Mononuclear cell (primary cell): ENCODE measurements around the gene CHP1. TPM values are rescaled to one million over a fixed set of nuclear protein-coding genes. Genes with fewer than 3 reads are reported as not detected.
"Not testable (repeated sequence)": the region's sequence is repeated elsewhere in the genome, so short reads cannot be mapped to it uniquely, and the experiment has no call there.

Experiments
- H3K27me3 ChIP-seq: 2 replicates; pipeline ENCODE4 v1.6.0; 2011; ENCODE audit warnings: low read length, control low read depth; ENCODE audit not compliant: insufficient read depth
- H3K4me1 ChIP-seq: 2 replicates; pipeline ENCODE4 v1.5.1; 2011; ENCODE audit warnings: mild to moderate bottlenecking, low read length, control low read depth; ENCODE audit not compliant: insufficient read depth
- H3K4me3 ChIP-seq: 2 replicates; pipeline ENCODE4 v1.5.1; 2011; ENCODE audit warnings: mild to moderate bottlenecking, low read length, moderate library complexity
- H3K9me3 ChIP-seq: 2 replicates; pipeline ENCODE4 v1.5.1; 2011; ENCODE audit warnings: low read depth, mild to moderate bottlenecking, control low read depth, low read length
- total RNA-seq: library from RNA; depleted of rRNA; stranded (reverse); fragments of >200 nt; gene quantifications from one replicate; pipeline ENCODE4 v1.2.3, GENCODE V29; 2012

The CHP1 gene
- total RNA-seq, 1 donor: 76.6 TPM

DNA sequence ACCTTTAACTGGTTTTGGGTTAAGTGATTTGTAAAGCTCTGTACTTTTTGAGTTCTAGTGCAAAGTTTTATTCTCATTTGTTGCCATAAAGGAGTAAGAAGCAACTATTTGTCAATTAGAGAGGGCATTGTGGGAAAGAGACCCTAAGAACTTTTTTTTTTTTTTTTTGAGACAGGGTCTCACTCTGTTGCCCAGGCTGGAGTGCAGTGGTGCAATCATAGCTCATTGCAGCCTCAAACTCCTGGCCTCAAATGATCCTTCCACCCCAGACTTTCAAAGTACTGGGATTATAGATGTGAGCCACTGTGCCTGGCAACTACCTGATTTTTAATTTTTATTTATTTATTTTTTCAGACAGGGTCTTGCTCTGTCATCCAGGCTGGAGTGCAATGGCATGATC is 4.9 kb downstream of the CHP1 start:
- peaks cover 17% of the 10 kb centered on the region for H3K4me1 ChIP-seq
- no peaks in the 10 kb centered on the region for H3K27me3 ChIP-seq
- H3K9me3 ChIP-seq: no peaks in the 10 kb centered on the region
- H3K4me3 ChIP-seq: no peak overlapping the region

DNA sequence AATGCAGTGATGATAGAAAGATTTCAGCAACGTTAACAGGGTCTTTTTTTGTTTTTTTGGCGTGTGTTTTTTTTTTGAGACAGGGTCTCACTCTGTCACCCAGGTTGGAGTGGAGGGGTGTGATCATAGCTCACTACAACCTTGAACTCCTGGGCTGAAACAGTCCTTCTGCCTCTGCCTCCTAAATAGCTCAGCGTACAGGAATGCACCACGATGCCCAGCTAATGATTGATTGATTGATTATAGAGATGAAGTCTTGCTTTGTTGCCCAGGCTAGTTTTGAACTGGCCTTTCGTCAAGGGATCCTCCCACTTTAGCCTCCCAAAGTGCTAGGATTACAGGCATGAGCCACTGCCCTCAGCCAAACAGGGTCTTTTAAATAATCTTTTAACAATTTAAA is 7.0 kb downstream of the CHP1 start:
- Histone ChIP-seq H3K9me3 (no peaks in the 10 kb centered on the region), H3K4me1 (peaks cover 6% of the 10 kb centered on the region), H3K27me3 (no peaks in the 10 kb centered on the region), H3K4me3 (no peak overlapping the region)

DNA sequence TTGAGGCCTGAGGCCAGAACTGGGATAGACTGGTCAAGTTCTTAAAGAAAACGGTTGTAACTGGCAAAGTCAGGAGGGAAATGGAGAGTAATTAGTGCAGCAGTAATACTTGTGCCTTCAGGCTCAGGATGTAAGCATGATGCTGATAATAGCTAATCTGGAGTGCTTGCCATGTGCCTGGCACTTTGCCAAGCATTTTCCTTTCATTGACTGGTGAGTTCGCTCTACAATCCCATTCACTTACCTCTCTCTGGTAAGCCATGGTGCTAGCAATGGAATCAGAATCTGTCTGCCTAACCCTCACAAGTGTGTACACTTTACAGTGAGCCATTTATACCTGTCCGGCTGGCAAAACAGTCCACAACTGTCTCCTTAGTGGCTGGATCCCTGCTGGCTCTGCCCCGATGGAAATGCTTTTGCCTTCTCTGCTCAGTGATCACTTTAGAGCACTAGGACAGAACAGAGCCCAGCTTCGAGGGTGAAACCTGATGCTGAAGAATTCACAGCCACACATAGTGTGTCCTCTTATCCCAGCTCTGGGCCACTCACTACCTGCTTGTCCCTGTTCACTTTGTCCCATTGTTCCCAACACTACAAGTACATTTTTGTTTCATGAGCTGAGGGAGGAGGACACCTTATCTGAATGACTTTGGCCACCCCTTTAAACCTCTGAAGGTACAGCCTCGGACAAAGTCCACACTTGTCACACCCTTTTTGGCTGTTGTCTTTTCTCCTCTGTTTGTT is 10.3 kb downstream of the CHP1 start:
- H3K4me1 ChIP-seq: no peaks in the 10 kb centered on the region
- H3K27me3 ChIP-seq: no peaks in the 10 kb centered on the region
- no peak overlapping the region for H3K4me3 ChIP-seq
- H3K9me3 ChIP-seq: no peaks in the 10 kb centered on the region

DNA sequence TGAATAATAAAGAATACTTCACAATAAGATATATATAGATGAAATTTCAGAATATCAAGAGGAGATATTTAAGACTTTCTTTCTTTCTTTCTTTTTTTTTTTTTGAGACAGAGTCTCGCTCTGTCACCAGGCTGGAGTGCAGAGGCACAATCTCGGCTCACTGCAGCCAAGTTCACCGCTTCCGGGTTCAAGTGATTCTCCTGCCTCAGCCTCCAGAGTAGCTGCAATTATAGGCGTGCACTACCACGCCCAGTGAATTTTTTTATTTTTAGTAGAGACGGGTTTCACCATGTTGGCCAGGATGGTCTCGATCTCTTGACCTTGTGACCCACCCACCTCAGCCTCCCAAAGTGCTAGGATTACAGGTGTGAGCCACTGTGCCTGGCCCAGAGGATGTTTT is 19.7 kb downstream of the CHP1 start:
- not testable (repeated sequence) for H3K4me1 ChIP-seq, H3K27me3 ChIP-seq, H3K4me3 ChIP-seq, H3K9me3 ChIP-seq

DNA sequence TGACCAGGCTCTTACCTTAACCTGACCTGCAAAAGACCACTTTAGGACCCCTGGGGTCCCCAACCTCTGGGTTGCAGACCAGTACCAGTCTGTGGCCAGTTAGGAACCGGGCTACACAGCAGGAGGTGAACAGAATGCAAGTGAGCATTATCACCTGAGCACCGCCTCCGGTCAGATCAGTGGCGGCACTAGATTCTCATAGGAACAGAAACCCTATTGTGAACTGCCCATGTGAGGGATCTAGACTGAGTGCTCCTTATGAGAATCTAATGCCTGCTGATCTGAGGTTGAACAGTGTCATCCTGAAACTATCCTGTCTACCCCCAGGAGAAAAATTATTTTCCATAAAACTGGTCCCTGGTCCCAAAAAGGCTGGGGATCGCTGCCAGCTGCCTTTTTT is 20.3 kb downstream of the CHP1 start:
- Histone ChIP-seq H3K27me3 (no peaks in the 10 kb centered on the region), H3K4me3 (no peak overlapping the region), H3K4me1 (no peaks in the 10 kb centered on the region), H3K9me3 (no peaks in the 10 kb centered on the region)

DNA sequence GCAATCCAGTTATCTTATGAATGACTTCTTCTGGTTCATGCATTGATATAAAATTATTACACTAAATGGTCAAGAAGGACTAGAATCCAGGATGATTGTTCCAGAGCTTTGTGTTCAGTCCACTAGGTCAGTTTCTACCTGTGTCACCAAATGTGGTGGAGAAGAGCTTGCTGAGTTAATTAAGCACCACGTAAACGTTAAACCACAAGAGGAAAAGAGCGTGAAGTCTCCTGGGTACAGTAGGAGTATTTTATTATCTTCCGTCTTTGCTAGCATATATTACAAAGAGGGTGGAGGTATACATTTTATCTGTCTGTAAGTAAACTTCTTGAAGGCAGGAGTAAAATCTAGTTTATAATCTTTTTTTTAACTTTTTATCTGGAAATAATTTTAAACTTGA is 23.5 kb downstream of the CHP1 start:
- H3K9me3 ChIP-seq: no peaks in the 10 kb centered on the region
- H3K4me3 ChIP-seq: no peak overlapping the region
- H3K27me3 ChIP-seq: no peaks in the 10 kb centered on the region
- peaks cover 10% of the 10 kb centered on the region for H3K4me1 ChIP-seq

DNA sequence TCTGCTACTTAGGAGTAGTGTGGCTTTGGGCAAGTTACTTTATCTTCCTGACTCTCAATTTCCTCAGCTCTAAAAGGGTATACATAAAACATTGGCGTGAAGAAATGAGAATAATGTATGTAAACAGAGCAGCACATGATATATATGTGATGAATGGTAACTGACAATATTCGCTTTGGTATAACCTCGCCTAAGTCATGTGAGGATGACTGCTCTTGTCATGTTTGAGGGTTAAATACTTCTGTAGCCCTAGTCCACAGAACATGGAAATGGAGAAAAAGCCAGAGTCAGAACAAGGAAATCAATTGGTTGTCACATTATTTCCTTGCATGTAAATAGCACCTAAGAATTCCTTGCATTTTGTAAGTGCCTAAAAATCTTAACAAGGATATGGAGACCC is 25.0 kb downstream of the CHP1 start:
- peaks cover 15% of the 10 kb centered on the region for H3K4me1 ChIP-seq

DNA sequence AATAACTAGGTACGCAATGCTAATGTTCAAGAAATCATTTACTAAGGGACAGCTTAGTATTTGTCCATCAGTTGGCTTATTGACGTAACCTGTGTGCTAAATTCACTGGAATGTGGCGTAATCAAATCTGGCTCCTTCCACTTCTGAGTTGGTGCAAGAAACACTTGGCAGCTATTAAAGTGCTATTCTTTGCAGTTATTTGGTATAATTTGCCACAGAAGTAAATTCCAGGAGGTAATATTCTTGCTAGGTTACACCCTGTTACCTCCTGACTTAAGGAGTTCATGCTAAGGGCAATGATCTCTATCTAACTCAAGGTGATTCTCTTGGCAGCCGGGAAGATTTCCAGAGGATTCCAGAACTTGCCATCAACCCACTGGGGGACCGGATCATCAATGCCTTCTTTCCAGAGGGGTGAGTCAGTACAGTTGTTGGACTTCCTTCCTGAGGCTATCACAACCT is 25.5 kb downstream of the CHP1 start:
- Histone ChIP-seq H3K9me3 (no peaks in the 10 kb centered on the region), H3K4me1 (peaks cover 15% of the 10 kb centered on the region), H3K4me3 (no peak overlapping the region), H3K27me3 (no peaks in the 10 kb centered on the region)

More for the DNA sequence above, 25.0 kb downstream of the CHP1 start:
- Histone ChIP-seq H3K9me3 (no peaks in the 10 kb centered on the region), H3K4me3 (no peak overlapping the region), H3K27me3 (no peaks in the 10 kb centered on the region)

DNA sequence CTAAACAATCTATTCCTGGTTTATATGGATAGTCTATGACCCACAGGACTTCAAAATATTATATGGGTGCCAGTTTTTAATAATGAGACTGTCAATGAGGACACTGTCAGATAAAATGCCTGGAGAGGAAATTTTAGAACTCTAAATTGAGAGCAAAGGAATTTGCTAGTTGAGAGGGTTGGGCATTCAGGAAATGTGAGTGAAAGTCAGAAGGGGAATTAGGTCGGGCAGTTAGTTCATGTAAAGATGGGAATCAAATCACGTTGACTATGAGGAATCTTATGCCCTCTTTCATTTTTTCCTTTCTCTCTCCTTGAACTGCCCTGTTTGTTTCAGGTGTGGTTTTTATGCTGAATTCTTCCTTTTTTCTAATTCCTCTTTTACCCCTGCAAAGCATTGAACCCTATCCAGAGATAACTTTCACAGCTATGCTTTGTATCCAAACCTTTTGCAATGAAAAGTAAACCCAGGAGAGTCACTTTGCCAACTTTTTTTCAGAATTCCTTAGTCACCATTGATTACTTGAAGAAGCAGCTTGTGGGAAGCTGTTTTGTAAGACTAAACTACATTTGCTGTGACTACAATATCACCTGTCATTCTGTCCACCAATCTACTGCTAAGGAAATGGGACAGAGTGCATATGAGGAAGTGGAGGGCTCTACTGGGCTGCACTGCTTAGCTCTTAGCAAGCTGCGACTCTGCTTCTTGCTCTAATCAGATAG is 27.8 kb downstream of the CHP1 start:
- H3K27me3 ChIP-seq: no peaks in the 10 kb centered on the region
- no peaks in the 10 kb centered on the region for H3K9me3 ChIP-seq
- H3K4me1 ChIP-seq: peaks cover 21% of the 10 kb centered on the region
- no peak overlapping the region for H3K4me3 ChIP-seq

DNA sequence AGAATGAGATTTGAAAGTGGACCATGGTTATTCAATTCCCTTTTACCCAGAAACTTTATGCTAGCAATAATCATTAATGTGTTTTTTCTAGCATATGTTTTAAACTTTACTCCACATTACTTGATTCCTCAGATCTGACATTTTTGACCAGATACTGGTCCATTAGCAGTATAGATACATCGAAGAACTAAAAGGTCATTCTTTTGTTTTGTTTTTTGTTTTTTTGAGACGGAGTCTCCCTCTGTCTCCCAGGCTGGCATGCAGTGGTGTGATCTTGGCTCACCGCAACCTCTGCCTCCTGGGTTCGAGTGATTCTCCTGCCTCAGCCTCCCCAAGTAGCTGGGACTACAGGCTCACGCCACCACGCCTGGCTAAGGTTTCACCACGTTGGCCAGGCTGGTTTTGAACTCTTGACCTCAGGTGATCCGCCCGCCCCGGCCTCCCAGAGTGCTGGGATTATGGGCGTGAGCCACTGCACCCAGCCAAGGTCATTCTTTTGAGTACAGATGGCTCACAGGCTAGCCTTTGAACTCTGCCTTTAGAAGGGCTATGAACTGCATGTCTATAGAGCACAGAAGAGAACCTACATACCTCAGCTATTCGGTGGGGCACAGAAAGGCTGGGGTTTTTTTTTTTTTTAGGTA is 28.6 kb downstream of the CHP1 start:
- H3K9me3 ChIP-seq: no peaks in the 10 kb centered on the region
- no peak overlapping the region for H3K4me3 ChIP-seq
- no peaks in the 10 kb centered on the region for H3K27me3 ChIP-seq
- peaks cover 21% of the 10 kb centered on the region for H3K4me1 ChIP-seq

DNA sequence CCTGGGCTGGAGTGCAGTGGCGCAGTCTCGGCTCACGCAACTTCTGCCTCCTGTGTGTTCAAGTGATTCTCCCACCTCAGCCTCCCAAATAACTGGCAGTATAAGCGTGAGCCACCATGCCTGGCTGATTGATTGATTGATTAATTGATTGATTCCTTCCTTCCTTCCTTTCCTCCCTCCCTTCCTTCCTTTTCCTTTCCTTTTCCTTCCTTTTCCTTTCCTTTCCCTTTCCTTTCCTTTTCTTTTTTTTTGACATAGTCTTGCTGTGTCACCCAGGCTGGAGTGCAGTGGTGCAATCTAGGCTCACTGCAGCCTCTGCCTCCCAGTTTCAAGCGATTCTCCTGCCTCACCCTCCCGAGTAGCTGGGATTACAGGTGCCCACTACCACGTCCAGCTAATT is 29.9 kb downstream of the CHP1 start:
- not testable (repeated sequence) for H3K9me3 ChIP-seq, H3K4me3 ChIP-seq, H3K27me3 ChIP-seq
- H3K4me1 ChIP-seq: peaks cover 21% of the 10 kb centered on the region

DNA sequence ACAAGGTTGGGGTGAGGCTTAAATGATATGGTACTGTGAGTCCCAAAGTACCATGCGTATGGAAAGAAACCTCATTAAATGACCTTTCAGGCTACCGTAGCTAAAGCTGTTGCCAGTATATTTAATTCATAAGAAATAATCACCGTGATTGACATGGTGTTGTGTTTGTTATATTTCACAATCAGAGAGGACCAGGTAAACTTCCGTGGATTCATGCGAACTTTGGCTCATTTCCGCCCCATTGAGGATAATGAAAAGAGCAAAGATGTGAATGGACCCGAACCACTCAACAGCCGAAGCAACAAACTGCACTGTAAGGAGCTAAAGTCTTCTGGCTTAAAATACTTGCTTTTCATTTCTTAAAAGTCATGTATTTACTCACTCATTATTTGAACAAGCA is 31.5 kb downstream of the CHP1 start:
- H3K9me3 ChIP-seq: no peaks in the 10 kb centered on the region
- H3K4me1 ChIP-seq: peaks cover 18% of the 10 kb centered on the region
- no peak overlapping the region for H3K4me3 ChIP-seq
- no peaks in the 10 kb centered on the region for H3K27me3 ChIP-seq

DNA sequence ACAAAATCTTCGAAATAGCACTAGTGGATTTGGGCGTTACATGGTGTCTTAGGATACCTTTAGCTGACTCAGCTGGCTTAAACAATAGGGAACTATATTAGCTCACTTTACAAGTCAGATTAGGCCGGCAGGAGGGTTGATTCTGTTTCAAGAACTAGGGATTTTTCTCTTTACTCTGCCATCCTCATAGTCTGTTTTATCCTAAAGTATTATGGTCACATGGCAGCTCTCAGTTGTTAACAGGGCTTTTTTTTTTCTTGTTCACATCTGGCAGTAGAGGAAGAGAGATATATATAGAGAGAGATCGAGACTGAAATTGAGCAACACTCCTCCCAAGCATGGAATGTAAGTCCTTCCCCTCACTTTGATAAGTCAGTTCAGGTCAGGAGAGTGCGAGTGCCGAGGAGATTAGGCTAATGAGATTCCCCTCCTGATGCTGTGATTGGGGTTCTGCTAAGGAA is 32.9 kb downstream of the CHP1 start:
- H3K4me1 ChIP-seq: peaks cover 16% of the 10 kb centered on the region
- no peaks in the 10 kb centered on the region for H3K27me3 ChIP-seq
- H3K9me3 ChIP-seq: no peaks in the 10 kb centered on the region
- H3K4me3 ChIP-seq: no peak overlapping the region

DNA sequence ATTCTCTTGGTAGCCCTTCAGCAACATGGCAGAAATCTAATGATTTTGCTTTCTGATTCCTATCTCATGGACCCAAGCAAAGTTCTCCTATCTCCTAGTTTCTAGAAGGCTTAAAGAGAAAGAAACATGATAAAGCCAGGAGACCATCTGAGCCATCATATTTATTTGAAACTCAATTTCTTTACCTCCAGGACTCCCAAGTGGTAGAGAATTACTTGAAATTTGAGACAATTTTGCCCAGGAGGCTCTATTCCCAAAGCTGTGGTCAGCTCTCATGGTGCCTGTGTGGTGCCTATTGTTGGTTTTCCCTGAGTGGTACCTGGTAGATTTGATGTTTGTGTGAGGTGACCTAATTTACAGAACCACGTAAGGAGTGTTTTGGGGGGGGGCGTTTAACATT is 38.8 kb downstream of the CHP1 start:
- H3K4me1 ChIP-seq: no peaks in the 10 kb centered on the region
- no peaks in the 10 kb centered on the region for H3K9me3 ChIP-seq
- no peak overlapping the region for H3K4me3 ChIP-seq
- H3K27me3 ChIP-seq: no peaks in the 10 kb centered on the region

DNA sequence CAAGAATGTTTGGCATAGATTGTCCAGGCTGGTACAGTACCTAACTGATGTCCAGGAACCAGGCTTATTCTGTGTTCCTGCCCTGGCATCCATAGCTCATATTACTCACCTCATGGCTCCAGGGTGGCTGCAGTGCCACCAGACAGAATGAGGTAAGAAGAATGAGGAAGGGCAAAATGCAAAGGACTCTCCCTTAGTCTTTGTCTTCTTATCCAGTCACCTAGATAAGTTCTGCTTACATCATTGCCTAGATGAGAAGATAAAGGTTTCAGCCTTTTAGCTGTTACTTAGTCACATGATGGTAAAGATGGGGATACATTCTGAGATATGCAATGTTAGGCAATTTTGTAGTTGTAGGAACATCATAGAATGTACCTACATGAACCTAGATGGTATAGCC is 45.8 kb downstream of the CHP1 start:
- Histone ChIP-seq H3K4me3 (no peak overlapping the region), H3K9me3 (no peaks in the 10 kb centered on the region), H3K27me3 (no peaks in the 10 kb centered on the region), H3K4me1 (no peaks in the 10 kb centered on the region)
